A673 (cell line): ENCODE results near the gene PGP.

Experiments
- EZH2 ChIP-seq: fragments of 200-600 bp; sonication (generic); IDR thresholded peaks from 2 replicates; pipeline ENCODE4 v1.6.1; 2017; ENCODE audit warnings: borderline replicate concordance, low read depth, mild to moderate bottlenecking, mixed read lengths, antibody characterized with exemption, low read length; ENCODE audit not compliant: poor library complexity, severe bottlenecking
- TF ChIP-seq, protein P1 (sequence below): fragments of 300-800, 200-600 bp; sonication (generic); conservative IDR thresholded peaks from 2 replicates; pipeline ENCODE4 v1.5.1; 2017; ENCODE audit warnings: low read depth, mild to moderate bottlenecking, antibody characterized with exemption, low read length, moderate library complexity, mixed read lengths

DNA sequence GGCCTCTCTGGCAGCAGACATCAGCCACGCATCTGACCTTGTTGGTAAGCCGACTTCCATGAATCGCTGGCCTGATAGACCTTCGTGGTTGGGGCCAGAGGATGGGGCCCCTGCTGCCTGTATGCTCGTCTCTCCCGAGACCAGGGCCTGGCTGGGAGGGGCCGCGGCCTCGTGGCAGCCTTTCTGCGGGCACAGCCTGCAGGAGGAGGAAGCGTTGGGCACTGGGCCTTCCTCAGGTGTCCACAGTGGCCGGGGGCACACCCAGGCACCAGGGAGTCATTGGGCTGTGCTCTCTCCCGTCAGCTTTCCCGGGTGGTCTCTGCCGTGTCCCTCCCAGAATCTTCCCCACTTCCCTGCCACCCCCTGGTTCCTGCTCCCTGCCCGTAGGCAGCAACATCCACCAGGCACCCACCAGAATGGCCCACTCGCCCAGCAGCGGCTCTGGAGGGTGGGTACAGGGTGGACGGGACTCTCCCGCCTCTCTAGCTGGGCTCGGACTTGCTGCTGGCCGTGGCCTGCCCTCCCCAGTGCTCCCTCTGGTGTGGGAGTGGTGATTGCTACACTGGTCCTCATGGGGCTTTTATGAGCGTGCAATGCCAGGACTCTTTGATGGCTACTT lies 15.1 kb upstream of the PGP start:
- TF ChIP-seq, protein P1, sequence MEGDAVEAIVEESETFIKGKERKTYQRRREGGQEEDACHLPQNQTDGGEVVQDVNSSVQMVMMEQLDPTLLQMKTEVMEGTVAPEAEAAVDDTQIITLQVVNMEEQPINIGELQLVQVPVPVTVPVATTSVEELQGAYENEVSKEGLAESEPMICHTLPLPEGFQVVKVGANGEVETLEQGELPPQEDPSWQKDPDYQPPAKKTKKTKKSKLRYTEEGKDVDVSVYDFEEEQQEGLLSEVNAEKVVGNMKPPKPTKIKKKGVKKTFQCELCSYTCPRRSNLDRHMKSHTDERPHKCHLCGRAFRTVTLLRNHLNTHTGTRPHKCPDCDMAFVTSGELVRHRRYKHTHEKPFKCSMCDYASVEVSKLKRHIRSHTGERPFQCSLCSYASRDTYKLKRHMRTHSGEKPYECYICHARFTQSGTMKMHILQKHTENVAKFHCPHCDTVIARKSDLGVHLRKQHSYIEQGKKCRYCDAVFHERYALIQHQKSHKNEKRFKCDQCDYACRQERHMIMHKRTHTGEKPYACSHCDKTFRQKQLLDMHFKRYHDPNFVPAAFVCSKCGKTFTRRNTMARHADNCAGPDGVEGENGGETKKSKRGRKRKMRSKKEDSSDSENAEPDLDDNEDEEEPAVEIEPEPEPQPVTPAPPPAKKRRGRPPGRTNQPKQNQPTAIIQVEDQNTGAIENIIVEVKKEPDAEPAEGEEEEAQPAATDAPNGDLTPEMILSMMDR, result no peak
- no peak for TF ChIP-seq EZH2
